ENCODE measurements around the gene CNTN1.

DNA sequence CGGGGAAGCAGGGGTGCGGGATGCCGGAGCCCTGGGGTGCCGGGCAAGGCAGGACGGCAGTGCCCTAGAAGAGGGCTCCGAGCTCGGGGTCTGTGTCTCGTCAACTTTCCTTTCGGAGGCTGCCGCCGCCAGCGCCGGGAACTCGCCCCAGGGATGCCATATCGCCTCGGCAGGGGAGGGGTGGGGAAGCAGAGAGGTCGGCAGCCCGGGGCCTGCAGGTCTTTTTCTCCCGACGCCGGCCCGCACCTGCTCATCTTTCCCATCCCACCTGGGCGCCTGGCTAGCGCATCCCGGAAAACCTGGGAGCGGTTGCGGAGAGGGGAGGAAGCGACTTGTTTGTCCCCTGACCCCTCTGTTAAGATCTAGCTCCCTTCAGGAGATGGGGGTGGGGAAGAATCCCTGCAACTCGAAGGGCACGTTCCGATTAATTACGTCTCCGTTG, 547 bp downstream of the CNTN1 start:
- TF ChIP-seq, protein P1, sequence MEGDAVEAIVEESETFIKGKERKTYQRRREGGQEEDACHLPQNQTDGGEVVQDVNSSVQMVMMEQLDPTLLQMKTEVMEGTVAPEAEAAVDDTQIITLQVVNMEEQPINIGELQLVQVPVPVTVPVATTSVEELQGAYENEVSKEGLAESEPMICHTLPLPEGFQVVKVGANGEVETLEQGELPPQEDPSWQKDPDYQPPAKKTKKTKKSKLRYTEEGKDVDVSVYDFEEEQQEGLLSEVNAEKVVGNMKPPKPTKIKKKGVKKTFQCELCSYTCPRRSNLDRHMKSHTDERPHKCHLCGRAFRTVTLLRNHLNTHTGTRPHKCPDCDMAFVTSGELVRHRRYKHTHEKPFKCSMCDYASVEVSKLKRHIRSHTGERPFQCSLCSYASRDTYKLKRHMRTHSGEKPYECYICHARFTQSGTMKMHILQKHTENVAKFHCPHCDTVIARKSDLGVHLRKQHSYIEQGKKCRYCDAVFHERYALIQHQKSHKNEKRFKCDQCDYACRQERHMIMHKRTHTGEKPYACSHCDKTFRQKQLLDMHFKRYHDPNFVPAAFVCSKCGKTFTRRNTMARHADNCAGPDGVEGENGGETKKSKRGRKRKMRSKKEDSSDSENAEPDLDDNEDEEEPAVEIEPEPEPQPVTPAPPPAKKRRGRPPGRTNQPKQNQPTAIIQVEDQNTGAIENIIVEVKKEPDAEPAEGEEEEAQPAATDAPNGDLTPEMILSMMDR (IDR thresholded peaks at IDR 0.05) = no peak
- TF ChIP-seq FOXJ3 (CRISPR knock-in tag; IDR thresholded peaks at IDR 0.05) (no peak), FOXM1 (IDR thresholded peaks at IDR 0.05; ENCODE audit: low read depth) (no peak), RFX5 (IDR thresholded peaks at IDR 0.05; ENCODE audit: low read length) (no peak), RCOR1 (IDR thresholded peaks at IDR 0.05; ENCODE audit: low read length) (no peak), POLR2AphosphoS5 (IDR thresholded peaks at IDR 0.05; ENCODE audit: low read depth, low read length) (no peak), EP300 (IDR thresholded peaks at IDR 0.05; ENCODE audit: borderline replicate concordance in 1 of 2, low read depth in 1 of 2, low read length in 1 of 2) (no peak), YY1 (IDR thresholded peaks at IDR 0.05; ENCODE audit: low read depth) (no peak), ELF1 (IDR thresholded peaks at IDR 0.05) (no peak)
- TF ChIP-seq, protein P2, sequence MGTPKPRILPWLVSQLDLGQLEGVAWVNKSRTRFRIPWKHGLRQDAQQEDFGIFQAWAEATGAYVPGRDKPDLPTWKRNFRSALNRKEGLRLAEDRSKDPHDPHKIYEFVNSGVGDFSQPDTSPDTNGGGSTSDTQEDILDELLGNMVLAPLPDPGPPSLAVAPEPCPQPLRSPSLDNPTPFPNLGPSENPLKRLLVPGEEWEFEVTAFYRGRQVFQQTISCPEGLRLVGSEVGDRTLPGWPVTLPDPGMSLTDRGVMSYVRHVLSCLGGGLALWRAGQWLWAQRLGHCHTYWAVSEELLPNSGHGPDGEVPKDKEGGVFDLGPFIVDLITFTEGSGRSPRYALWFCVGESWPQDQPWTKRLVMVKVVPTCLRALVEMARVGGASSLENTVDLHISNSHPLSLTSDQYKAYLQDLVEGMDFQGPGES (IDR thresholded peaks at IDR 0.05; ENCODE audit: low read depth, low read length) = no peak
